Parathyroid adenoma (tissue), 2 donors: Measurements from ENCODE around the gene HPS1.

Source experiments
- H2AFZ ChIP-seq: fragments of 300-600 bp; sonication (generic); one replicate; pipeline ENCODE4 v1.7.0; 2017; ENCODE audit warnings: antibody characterized with exemption, mild to moderate bottlenecking
- H3K27ac ChIP-seq: fragments of 300-600 bp; sonication (generic); one replicate; pipeline ENCODE4 v1.7.0; 2017
- H3K27me3 ChIP-seq: fragments of 300-600 bp; sonication (generic); one replicate; pipeline ENCODE4 v1.7.0; 2017; ENCODE audit warnings: low read length; ENCODE audit not compliant: control insufficient read depth, insufficient read depth
- H3K36me3 ChIP-seq: fragments of 300-600 bp; sonication (generic); one replicate; pipeline ENCODE4 v1.7.0; 2017; ENCODE audit warnings: low read length; ENCODE audit not compliant: control insufficient read depth, insufficient read depth
- H3K4me1 ChIP-seq: fragments of 300-600 bp; sonication (generic); one replicate; pipeline ENCODE4 v1.7.0; 2017; ENCODE audit warnings: control low read depth
- H3K4me2 ChIP-seq: fragments of 300-600 bp; sonication (generic); one replicate; pipeline ENCODE4 v1.7.0; 2017; ENCODE audit warnings: low read length
- H3K4me3 ChIP-seq: fragments of 300-600 bp; sonication (generic); one replicate; pipeline ENCODE4 v1.7.0; 2017; ENCODE audit warnings: low read depth, low read length
- H3K79me2 ChIP-seq: fragments of 300-600 bp; sonication (generic); one replicate; pipeline ENCODE4 v1.7.0; 2017; ENCODE audit warnings: control low read depth
- H3K9ac ChIP-seq: fragments of 300-600 bp; sonication (generic); one replicate; pipeline ENCODE4 v1.7.0; 2017; ENCODE audit warnings: mild to moderate bottlenecking
- H3K9me3 ChIP-seq: fragments of 300-600 bp; sonication (generic); one replicate; pipeline ENCODE4 v1.7.0; 2017; ENCODE audit warnings: low read length; ENCODE audit not compliant: control insufficient read depth
- CTCF ChIP-seq: fragments of 300-600 bp; sonication (generic); IDR thresholded peaks from one replicate; pipeline ENCODE4 v1.7.0; 2017; ENCODE audit warnings: antibody characterized with exemption, mild to moderate bottlenecking
- donor health status: primary hyperparathyroidism.

The HPS1 gene

GRCh38 chr10:98430427-98430826 lies 16.3 kb downstream of the HPS1 start:
- Histone ChIP-seq H3K4me3 (no peak overlapping the region), H3K4me1 (no peaks in the 10 kb centered on the region), H3K9ac (no peak overlapping the region), H3K36me3 (no peaks in the 10 kb centered on the region), H3K4me2 (no peak overlapping the region), H3K79me2 (no peaks in the 10 kb centered on the region), H3K9me3 (no peaks in the 10 kb centered on the region), H3K27ac (no peak overlapping the region), H3K27me3 (no peaks in the 10 kb centered on the region), H2AFZ (no peak overlapping the region)
- no peak for TF ChIP-seq CTCF

GRCh38 chr10:98429320-98430072 lies 17.2 kb downstream of the HPS1 start:
- no peaks in the 10 kb centered on the region for H3K36me3 ChIP-seq
- no peak for TF ChIP-seq CTCF

GRCh38 chr10:98427011-98427515 lies 19.7 kb downstream of the HPS1 start:
- Histone ChIP-seq H3K36me3 (no peaks in the 10 kb centered on the region), H3K4me1 (no peaks in the 10 kb centered on the region), H3K9me3 (no peaks in the 10 kb centered on the region), H2AFZ (no peak overlapping the region), H3K27ac (no peak overlapping the region), H3K9ac (no peak overlapping the region), H3K27me3 (no peaks in the 10 kb centered on the region), H3K4me2 (no peak overlapping the region), H3K79me2 (no peaks in the 10 kb centered on the region), H3K4me3 (no peak overlapping the region)
- no peak for TF ChIP-seq CTCF

More at GRCh38 chr10:98429320-98430072, 17.2 kb downstream of the HPS1 start:
- no peak overlapping the region for H3K27ac ChIP-seq
- H3K27me3 ChIP-seq: no peaks in the 10 kb centered on the region
- H3K4me2 ChIP-seq: no peak overlapping the region
- no peaks in the 10 kb centered on the region for H3K9me3 ChIP-seq
- H2AFZ ChIP-seq: no peak overlapping the region
- no peaks in the 10 kb centered on the region for H3K4me1 ChIP-seq
- H3K4me3 ChIP-seq: no peak overlapping the region
- H3K79me2 ChIP-seq: no peaks in the 10 kb centered on the region
- H3K9ac ChIP-seq: no peak overlapping the region

GRCh38 chr10:98425511-98426352 lies 21.0 kb downstream of the HPS1 start:
- no peak overlapping the region for H3K4me3 ChIP-seq
- H3K4me1 ChIP-seq: no peaks in the 10 kb centered on the region
- no peaks in the 10 kb centered on the region for H3K9me3 ChIP-seq
- H2AFZ ChIP-seq: no peak overlapping the region
- peak; percentile 23 for TF ChIP-seq CTCF
- no peaks in the 10 kb centered on the region for H3K79me2 ChIP-seq
- H3K4me2 ChIP-seq: no peak overlapping the region
- no peaks in the 10 kb centered on the region for H3K27me3 ChIP-seq
- no peak overlapping the region for H3K9ac ChIP-seq
- H3K36me3 ChIP-seq: no peaks in the 10 kb centered on the region
- no peak overlapping the region for H3K27ac ChIP-seq
